Neuronal stem cell (in vitro differentiated cells): ENCODE results near the gene UBE2E1.

Experiments
- DNase-seq: peaks from one replicate; pipeline ENCODE4 v3.0.0-alpha.2; 2013; ENCODE audit warnings: low spot score
- H2AFZ ChIP-seq: one replicate; pipeline ENCODE4 v1.6.1; 2013; ENCODE audit warnings: mild to moderate bottlenecking, low read length, inconsistent platforms
- H2AK5ac ChIP-seq: 2 replicates; pipeline ENCODE4 v1.6.1; 2013; ENCODE audit warnings: low read depth, mild to moderate bottlenecking, inconsistent platforms, low read length, moderate library complexity, mixed read lengths
- H2BK120ac ChIP-seq: 2 replicates; pipeline ENCODE4 v1.6.1; 2013; ENCODE audit warnings: low read depth, mild to moderate bottlenecking, inconsistent platforms, low read length, moderate library complexity, mixed read lengths
- H2BK12ac ChIP-seq: one replicate; pipeline ENCODE4 v1.6.1; 2013; ENCODE audit warnings: low read length, inconsistent platforms
- H2BK15ac ChIP-seq: 2 replicates; pipeline ENCODE4 v1.6.1; 2013; ENCODE audit warnings: mild to moderate bottlenecking, low read length, inconsistent platforms, mixed read lengths
- H2BK5ac ChIP-seq: one replicate; pipeline ENCODE4 v1.6.1; 2013; ENCODE audit warnings: inconsistent platforms, mild to moderate bottlenecking, low read length, moderate library complexity
- H3K14ac ChIP-seq: one replicate; pipeline ENCODE4 v1.6.1; 2013; ENCODE audit warnings: low read length, inconsistent platforms
- H3K18ac ChIP-seq: 2 replicates; pipeline ENCODE4 v1.6.1; 2013; ENCODE audit warnings: low read length, inconsistent platforms
- H3K23ac ChIP-seq: 2 replicates; pipeline ENCODE4 v1.6.1; 2013; ENCODE audit warnings: low read depth, mild to moderate bottlenecking, mixed read lengths, low read length, inconsistent platforms; ENCODE audit not compliant: poor library complexity
- H3K27ac ChIP-seq: replicated peaks from 3 replicates; pipeline ENCODE4 v1.5.1; 2013; ENCODE audit warnings: low read length, inconsistent platforms
- H3K27me3 ChIP-seq, 3 experiments: 2 replicates each; pipeline ENCODE4 v1.6.1; 2013; ENCODE audit warnings: low read length in 3 of 3, mild to moderate bottlenecking in 2 of 3, inconsistent platforms in 1 of 3, low read depth in 1 of 3, mixed read lengths in 1 of 3, moderate library complexity in 1 of 3; ENCODE audit not compliant: control insufficient read depth in 3 of 3, insufficient read depth in 3 of 3
- H3K36me3 ChIP-seq, 2 donors: replicated peaks in 1 of 2; 2 replicates each; pipeline ENCODE4 v1.6.1; 2013; ENCODE audit warnings: low read length in 2 of 2; ENCODE audit not compliant: control insufficient read depth in 2 of 2, insufficient read depth in 2 of 2
- H3K4ac ChIP-seq: 2 replicates; pipeline ENCODE4 v1.6.1; 2013; ENCODE audit warnings: inconsistent platforms, mild to moderate bottlenecking, low read length, moderate library complexity
- H3K4me1 ChIP-seq, 2 donors: 1 replicate in 1 of 2; 2 replicates in 1 of 2; pipeline ENCODE4 v1.6.1; 2013; ENCODE audit warnings: low read length in 2 of 2, low read depth in 1 of 2; ENCODE audit not compliant: control insufficient read depth in 2 of 2, insufficient read depth in 1 of 2
- H3K4me2 ChIP-seq: one replicate; pipeline ENCODE4 v1.6.1; 2013; ENCODE audit warnings: mild to moderate bottlenecking, low read length, inconsistent platforms; ENCODE audit not compliant: insufficient read depth, poor library complexity, severe bottlenecking
- H3K4me3 ChIP-seq, 2 donors: 2 replicates each; pipeline ENCODE4 v1.5.1; 2013; ENCODE audit warnings: low read length in 2 of 2, mild to moderate bottlenecking in 2 of 2, inconsistent platforms in 1 of 2, moderate library complexity in 1 of 2
- H3K79me1 ChIP-seq: one replicate; pipeline ENCODE4 v1.6.1; 2013; ENCODE audit warnings: low read depth, mild to moderate bottlenecking, inconsistent platforms, low read length, moderate library complexity
- H3K9ac ChIP-seq: one replicate; pipeline ENCODE4 v1.6.1; 2013; ENCODE audit warnings: mild to moderate bottlenecking, low read depth, low read length, inconsistent platforms; ENCODE audit not compliant: poor library complexity
- H3K9me3 ChIP-seq, 2 donors: replicated peaks in 1 of 2; 2 replicates each; pipeline versions ENCODE3 to v1.6.1; 2013; ENCODE audit warnings: low read length in 2 of 2, mild to moderate bottlenecking in 2 of 2, inconsistent platforms in 1 of 2, low read depth in 1 of 2, mixed read lengths in 1 of 2, moderate library complexity in 1 of 2; ENCODE audit not compliant: control insufficient read depth in 2 of 2, insufficient read depth in 1 of 2
- H4K8ac ChIP-seq: one replicate; pipeline ENCODE4 v1.6.1; 2013; ENCODE audit warnings: low read depth, mild to moderate bottlenecking, inconsistent platforms, low read length, moderate library complexity
- H4K91ac ChIP-seq: one replicate; pipeline ENCODE4 v1.6.1; 2013; ENCODE audit warnings: low read length, low read depth, mild to moderate bottlenecking, inconsistent platforms; ENCODE audit not compliant: poor library complexity
- WGBS, 2 donors: extraction: QIAGEN DNeasy Blood & Tissue Kit; methylation state at CpG; one replicate each; pipeline ENCODE4 v1.1.7; 2013; ENCODE audit warnings: missing lambda C conversion rate in 2 of 2, mixed read lengths in 1 of 2; ENCODE audit not compliant: insufficient read length in 2 of 2, insufficient replicate concordance in 1 of 2; ENCODE audit errors: extremely low coverage in 2 of 2; 5-methylcytosine and 5-hydroxymethylcytosine counted together

Gene UBE2E1

DNA sequence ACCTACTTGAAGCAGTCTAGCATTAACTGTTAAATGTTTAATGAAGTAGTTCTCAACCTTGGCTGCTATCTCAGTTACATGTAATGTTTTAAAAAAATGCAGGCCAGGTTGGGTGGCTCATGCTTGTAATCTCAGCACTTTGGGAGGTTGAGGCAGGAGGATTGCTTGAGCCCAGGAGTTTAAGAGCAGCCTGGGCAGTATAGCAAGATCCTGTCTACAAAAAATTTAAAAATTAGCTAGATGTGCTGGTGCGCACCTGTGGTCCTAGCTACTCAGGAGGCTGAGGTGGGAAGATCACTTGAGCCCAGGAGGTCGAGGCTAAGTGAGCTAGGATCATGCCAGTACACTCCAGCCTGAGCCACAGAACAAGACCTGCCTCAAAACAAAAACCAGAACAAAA lies 29.3 kb downstream of the UBE2E1 start:
- no peaks in the 10 kb centered on the region for H3K36me3 ChIP-seq
- H3K27ac ChIP-seq = no peak overlapping the region
- H3K23ac ChIP-seq = no peak overlapping the region
- no peak overlapping the region for H3K14ac ChIP-seq
- H3K4me2 ChIP-seq = peak overlapping the region; percentile 11
- no peak overlapping the region for H2AK5ac ChIP-seq
- no peaks in the 10 kb centered on the region for H3K9me3 ChIP-seq
- H4K8ac ChIP-seq = no peak overlapping the region
- DNase-seq = no peak
- H3K79me1 ChIP-seq = peaks cover 2% of the 10 kb centered on the region
- no peak overlapping the region for H3K9ac ChIP-seq
- no peaks in the 10 kb centered on the region for H3K27me3 ChIP-seq
- H3K4me1 ChIP-seq = peaks cover 6 to 17% of the 10 kb centered on the region in 2 donors
- no peak overlapping the region for H3K18ac ChIP-seq
- no peak overlapping the region for H3K4ac ChIP-seq
- no peak overlapping the region for H2BK120ac ChIP-seq
- H2BK15ac ChIP-seq = no peak overlapping the region
- WGBS, 2 donors = no CpG with 5 or more reads among the region's 2 CpGs
- H3K4me3 ChIP-seq = no peak overlapping the region
- H2BK12ac ChIP-seq = no peak overlapping the region
- H2AFZ ChIP-seq = no peak overlapping the region
- H2BK5ac ChIP-seq = no peak overlapping the region
- no peak overlapping the region for H4K91ac ChIP-seq

DNA sequence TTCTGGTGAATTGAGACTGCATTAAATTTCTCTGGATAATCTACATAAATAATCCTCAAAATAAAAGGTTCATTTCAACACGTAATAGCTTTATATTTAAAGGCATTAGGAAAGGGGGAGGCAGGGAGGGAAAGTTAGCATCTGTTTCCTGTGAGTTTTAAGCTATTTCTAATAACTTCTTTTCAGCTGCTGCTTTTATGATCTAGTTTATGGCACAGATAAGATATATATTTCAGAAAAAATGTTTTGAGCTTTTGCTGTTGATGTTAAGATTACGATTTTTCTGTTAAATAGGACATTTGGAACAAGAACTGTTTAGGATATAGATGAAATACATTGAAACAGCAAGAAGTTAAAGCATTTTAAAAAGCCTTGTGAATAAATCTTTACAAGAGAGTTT lies 30.0 kb downstream of the UBE2E1 start:
- Histone ChIP-seq H2AFZ (no peak overlapping the region), H2BK12ac (no peak overlapping the region), H3K4ac (no peak overlapping the region), H3K27ac (no peak overlapping the region), H3K4me2 (no peak overlapping the region), H3K14ac (no peak overlapping the region), H3K79me1 (peaks cover 2% of the 10 kb centered on the region), H4K91ac (no peak overlapping the region), H3K9ac (no peak overlapping the region), H2BK15ac (no peak overlapping the region), H3K18ac (no peak overlapping the region), H2BK5ac (no peak overlapping the region), H3K36me3 (no peaks in the 10 kb centered on the region), H2AK5ac (no peak overlapping the region), H3K4me3 (no peak overlapping the region), H3K23ac (no peak overlapping the region), H3K9me3 (no peaks in the 10 kb centered on the region), H2BK120ac (no peak overlapping the region), H3K27me3 (no peaks in the 10 kb centered on the region), H3K4me1 (peaks cover 6 to 24% of the 10 kb centered on the region in 2 donors), H4K8ac (no peak overlapping the region)
- no peak for DNase-seq
- no CpG with 5 or more reads among the region's 2 CpGs for WGBS, 2 donors

DNA sequence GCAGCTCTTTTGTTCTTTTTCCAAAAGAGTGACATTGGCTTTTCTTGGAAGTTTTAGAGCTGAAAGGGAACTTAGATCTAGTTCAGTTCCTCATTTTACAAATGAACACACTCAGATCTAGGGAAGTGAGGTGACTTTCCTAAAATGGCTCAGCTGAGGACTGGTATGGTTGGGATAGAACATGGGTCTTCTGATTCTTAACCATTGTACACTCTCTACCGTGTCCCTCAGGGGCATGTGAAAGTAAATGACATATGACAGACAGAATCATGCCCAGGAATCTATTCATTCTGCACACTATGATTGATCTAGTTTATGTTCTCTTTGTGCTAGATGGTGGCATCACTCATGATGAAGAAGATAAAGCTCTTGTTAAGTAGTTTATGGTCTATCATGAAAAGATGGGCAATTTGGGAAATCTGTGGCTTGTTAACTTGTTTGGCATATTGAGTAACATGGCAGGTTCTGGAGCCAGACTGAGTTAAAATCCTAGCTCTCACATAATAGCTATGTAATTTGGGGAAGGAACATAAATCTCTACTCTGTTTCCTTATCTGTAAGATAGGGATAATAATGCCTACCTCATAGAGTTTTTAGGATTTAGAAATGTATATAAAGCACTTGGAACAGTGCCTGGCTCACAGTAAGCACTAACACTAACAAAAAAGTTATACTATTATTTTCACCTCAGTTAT lies 30.9 kb downstream of the UBE2E1 start:
- Histone ChIP-seq H3K23ac (no peak overlapping the region), H3K4ac (no peak overlapping the region), H2BK5ac (no peak overlapping the region), H3K9me3 (no peaks in the 10 kb centered on the region), H2AFZ (no peak overlapping the region), H2BK12ac (no peak overlapping the region), H2BK15ac (no peak overlapping the region), H3K14ac (no peak overlapping the region), H3K4me1 (peaks cover 6 to 25% of the 10 kb centered on the region in 2 donors), H3K9ac (no peak overlapping the region), H4K91ac (no peak overlapping the region), H3K18ac (no peak overlapping the region), H3K4me3 (no peak overlapping the region), H3K27ac (no peak overlapping the region), H3K79me1 (peaks cover 2% of the 10 kb centered on the region), H3K36me3 (no peaks in the 10 kb centered on the region), H4K8ac (no peak overlapping the region), H2AK5ac (no peak overlapping the region), H3K27me3 (no peaks in the 10 kb centered on the region), H2BK120ac (no peak overlapping the region), H3K4me2 (no peak overlapping the region)
- no peak for DNase-seq
- WGBS, 2 donors = no CpG with 5 or more reads among the region's 1 CpG

GRCh38 chr3:23837286-23837685 lies 31.5 kb downstream of the UBE2E1 start:
- Histone ChIP-seq H3K4me1 (peaks cover 6 to 25% of the 10 kb centered on the region in 2 donors), H4K91ac (no peak overlapping the region), H3K79me1 (peaks cover 6% of the 10 kb centered on the region), H3K27ac (no peak overlapping the region), H3K36me3 (no peaks in the 10 kb centered on the region), H2BK5ac (no peak overlapping the region), H3K4me2 (no peak overlapping the region), H2AFZ (no peak overlapping the region), H3K9me3 (no peaks in the 10 kb centered on the region), H3K23ac (no peak overlapping the region), H3K4me3 (no peak overlapping the region), H2BK120ac (no peak overlapping the region), H3K27me3 (no peaks in the 10 kb centered on the region), H3K4ac (no peak overlapping the region), H4K8ac (no peak overlapping the region), H2AK5ac (no peak overlapping the region), H3K14ac (no peak overlapping the region), H2BK15ac (no peak overlapping the region), H3K18ac (no peak overlapping the region), H2BK12ac (no peak overlapping the region), H3K9ac (no peak overlapping the region)
- no peak for DNase-seq
- WGBS, 2 donors = no CpG with 5 or more reads among the region's 1 CpG
